Choroid plexus epithelial cell (primary cell): Measurements from ENCODE around the gene ULK4.

Experiments used
- DNase-seq: peaks from one replicate; pipeline ENCODE4 v3.0.0-alpha.2; 2010; ENCODE audit warnings: low read depth
- H3K4me3 ChIP-seq: 2 replicates; pipeline ENCODE4 v1.5.1; 2011; ENCODE audit warnings: low read depth, mild to moderate bottlenecking, control low read depth, low read length, moderate library complexity
- CTCF ChIP-seq: conservative IDR thresholded peaks from 2 replicates; pipeline ENCODE4 v1.5.1; 2011; ENCODE audit warnings: low read depth, mild to moderate bottlenecking, control low read depth, inconsistent platforms, low read length, moderate library complexity

ULK4 gene

DNA sequence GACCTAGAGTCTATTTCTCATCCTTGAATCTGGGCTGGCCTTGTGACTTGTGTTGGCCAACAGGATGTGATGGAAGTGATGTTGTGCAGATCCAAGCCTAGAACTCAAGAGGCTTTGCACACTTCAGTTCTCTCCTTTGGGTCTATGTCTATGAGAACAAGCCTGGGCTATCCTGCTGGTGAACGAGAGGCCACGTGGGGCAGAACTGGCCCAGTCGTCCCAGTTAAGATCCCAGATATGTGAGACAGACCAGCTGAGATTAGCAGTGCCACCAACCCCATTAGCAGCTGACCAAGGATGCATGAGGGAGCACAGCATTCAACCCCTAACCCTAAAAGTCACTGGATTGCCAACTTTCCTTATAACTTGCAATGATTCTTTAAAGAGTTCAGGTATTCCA is 662.9 kb downstream of the ULK4 start:
- no peak for DNase-seq
- no peak overlapping the region for H3K4me3 ChIP-seq
- TF ChIP-seq CTCF, result no peak

DNA sequence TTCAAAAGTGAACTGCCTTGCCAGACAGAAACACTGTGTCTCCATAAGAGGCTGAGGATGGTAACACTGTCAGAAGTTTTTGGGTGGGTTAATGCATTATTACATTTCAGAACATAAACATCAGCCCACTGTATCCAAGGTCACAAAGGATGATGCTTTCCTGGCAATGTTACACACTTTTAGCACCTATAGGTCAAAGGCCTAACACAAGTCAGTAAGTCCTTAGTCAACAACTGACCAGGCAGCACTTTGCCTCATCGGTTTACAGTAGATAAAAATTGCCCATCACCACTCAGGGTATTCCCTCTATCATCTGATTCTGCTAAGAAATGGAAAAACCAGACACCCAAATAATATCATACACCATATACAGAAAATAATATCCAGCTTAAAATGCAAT is 664.2 kb downstream of the ULK4 start:
- H3K4me3 ChIP-seq, result no peak overlapping the region
- DNase-seq, result no peak
- TF ChIP-seq CTCF, result no peak

DNA sequence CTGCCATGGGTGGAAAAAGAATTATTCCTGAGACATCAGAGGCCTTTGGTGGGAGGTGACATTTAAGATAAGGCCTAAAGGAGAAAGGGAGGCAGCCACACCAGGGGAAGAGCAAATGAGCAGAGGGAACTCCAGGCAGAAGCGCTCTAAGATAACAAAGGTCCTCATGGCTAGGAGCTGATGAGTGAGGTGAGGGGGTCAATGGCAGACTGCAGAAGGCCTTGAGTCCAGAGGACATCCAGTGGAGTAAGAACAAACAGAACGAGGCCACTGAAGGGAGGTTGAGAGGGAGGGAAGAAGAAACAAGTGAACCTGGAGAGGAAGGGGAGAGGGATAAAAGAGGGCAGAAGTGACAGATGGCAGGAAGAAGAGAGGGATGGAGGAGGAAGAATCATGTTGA is 665.3 kb downstream of the ULK4 start:
- TF ChIP-seq CTCF, result no peak
- DNase-seq, result no peak
- H3K4me3 ChIP-seq, result no peak overlapping the region

DNA sequence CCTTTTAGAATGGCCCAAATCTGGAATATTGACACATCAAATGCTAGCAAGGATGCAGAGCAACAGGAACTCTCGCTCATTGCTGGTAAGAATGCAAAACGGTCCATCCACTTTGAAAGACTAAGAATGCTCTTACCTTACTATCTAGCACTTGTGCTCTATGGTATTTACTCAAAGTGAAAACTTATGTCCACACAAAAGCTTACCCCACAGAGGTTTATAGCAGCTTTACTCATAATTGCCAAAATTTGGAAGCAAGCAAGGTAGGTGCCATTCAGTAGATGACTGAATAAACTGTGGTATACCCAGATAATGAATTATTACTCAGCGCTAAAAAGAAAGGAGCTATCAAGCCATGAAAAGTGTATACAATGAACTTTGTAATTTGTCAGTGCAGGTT is 666.2 kb downstream of the ULK4 start:
- no peak for TF ChIP-seq CTCF
- no peak overlapping the region for H3K4me3 ChIP-seq
- no peak for DNase-seq

DNA sequence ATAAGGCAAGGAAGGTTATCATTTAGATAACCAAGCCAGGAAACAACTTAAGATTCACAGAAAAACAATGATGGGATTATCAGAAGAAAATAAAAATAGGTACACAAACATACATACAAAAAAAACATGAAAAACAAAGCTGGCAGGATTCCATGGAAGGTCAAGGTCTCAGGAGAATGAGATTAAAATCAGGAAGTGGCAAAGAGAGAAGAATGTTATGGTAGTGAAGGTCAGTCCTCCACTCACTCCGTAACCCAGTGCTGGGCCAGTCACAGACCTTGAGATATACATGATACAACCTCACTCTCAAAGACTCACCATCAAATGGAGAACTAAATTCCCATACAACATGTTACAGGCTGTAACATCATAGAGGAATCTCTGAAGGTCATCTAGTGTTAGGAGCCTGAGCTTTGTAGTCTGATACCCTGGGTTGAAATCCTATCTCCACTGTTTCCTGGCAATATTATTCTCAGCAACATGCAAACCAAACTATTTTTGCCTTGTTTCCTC is 668.7 kb downstream of the ULK4 start:
- no peak overlapping the region for H3K4me3 ChIP-seq
- TF ChIP-seq CTCF, result no peak
- no peak for DNase-seq

DNA sequence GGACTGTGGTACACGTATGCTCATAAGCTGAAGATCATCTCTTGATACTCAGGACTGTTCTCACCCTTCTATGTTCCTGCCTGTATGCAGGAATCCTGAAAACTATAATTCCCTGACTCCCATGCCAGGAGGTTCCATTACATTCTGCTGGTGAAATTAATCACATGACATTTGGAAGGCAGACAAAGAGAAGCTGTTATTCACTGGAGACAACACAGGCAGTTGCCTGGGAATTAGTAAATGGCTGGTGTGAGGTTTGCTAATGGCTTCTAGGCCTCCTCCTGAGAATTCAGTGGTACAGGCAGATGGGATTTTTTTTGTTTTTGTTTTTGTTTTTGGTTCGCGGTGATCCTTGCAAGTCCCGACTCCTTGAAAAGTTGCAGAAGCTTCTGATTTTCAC is 671.2 kb downstream of the ULK4 start:
- H3K4me3 ChIP-seq, result no peak overlapping the region
- TF ChIP-seq CTCF, result no peak
- DNase-seq, result no peak

GRCh38 chr3:41290306-41290705 is 671.6 kb downstream of the ULK4 start:
- no peak overlapping the region for H3K4me3 ChIP-seq
- TF ChIP-seq CTCF, result no peak
- no peak for DNase-seq
